WTC11 (cell line): ENCODE results near the gene GOLGA8B. TPM values are rescaled to one million over a fixed set of nuclear protein-coding genes. Genes with fewer than 3 reads are reported as not detected.
A peak's percentile ranks its signal among the peaks of the same experiment; 100 is the strongest.

Experiments
- ATAC-seq: fragments of 200-7000 bp; cut with Tn5 transposase; 2 replicates; pipeline ENCODE4 v1.10.0; 2021; ENCODE audit warnings: mild to moderate bottlenecking, moderate library complexity
- CTCF ChIA-PET: fragments of 300-600 bp; sonication (Branson Sonifier 250); formaldehyde crosslinking; loops from one replicate; lab custom pipeline; 2021; ENCODE audit warnings: antibody characterized with exemption; lab: Charles Lee
- POLR2A ChIA-PET: fragments of 350-600 bp; sonication (Branson Sonifier 250); formaldehyde crosslinking; loops from one replicate; lab custom pipeline; 2021; ENCODE audit warnings: antibody characterized with exemption; lab: Charles Lee
- DNase-seq: peaks from one replicate; pipeline ENCODE4 v3.0.0; 2021; ENCODE audit warnings: low spot score
- H3K27ac Mint-ChIP-seq: 2 replicates; pipeline ENCODE4 v1.8.0; 2021; ENCODE audit warnings: mixed read lengths
- H3K27me3 Mint-ChIP-seq: 2 replicates; pipeline ENCODE4 v1.8.0; 2021; ENCODE audit warnings: low read depth, mild to moderate bottlenecking, moderate library complexity, mixed read lengths
- H3K36me3 Mint-ChIP-seq: 2 replicates; pipeline ENCODE4 v1.8.0; 2021; ENCODE audit warnings: mixed read lengths
- H3K4me1 Mint-ChIP-seq: 2 replicates; pipeline ENCODE4 v1.8.0; 2022; ENCODE audit warnings: mixed read lengths
- H3K4me3 Mint-ChIP-seq: 2 replicates; pipeline ENCODE4 v1.8.0; 2021; ENCODE audit warnings: mild to moderate bottlenecking, moderate library complexity, mixed read lengths
- H3K9me3 Mint-ChIP-seq: 2 replicates; pipeline ENCODE4 v1.8.0; 2021; ENCODE audit warnings: mixed read lengths
- CBFB ChIP-seq: sonication (generic); formaldehyde crosslinking; IDR thresholded peaks from 2 replicates; pipeline ENCODE4 v1.8.1; 2022; ENCODE audit warnings: mild to moderate bottlenecking, low read depth, missing genetic modification reagents
- NFATC4 ChIP-seq: fragments of 250-450 bp; sonication (Bioruptor Pico); IDR thresholded peaks from 2 replicates; pipeline ENCODE4 v1.9.0; 2021; ENCODE audit warnings: mild to moderate bottlenecking
- NFE2L1 ChIP-seq: sonication (generic); formaldehyde crosslinking; IDR thresholded peaks from 2 replicates; pipeline ENCODE4 v1.8.1; 2023; ENCODE audit warnings: missing genetic modification reagents
- NR1H2 ChIP-seq: sonication (generic); formaldehyde crosslinking; IDR thresholded peaks from 2 replicates; pipeline ENCODE4 v1.9.0; 2021; ENCODE audit warnings: mild to moderate bottlenecking, moderate library complexity, missing genetic modification reagents
- SMAD4 ChIP-seq: sonication (generic); formaldehyde crosslinking; IDR thresholded peaks from 2 replicates; pipeline ENCODE4 v1.8.0; 2022; ENCODE audit warnings: mild to moderate bottlenecking, missing genetic modification reagents
- ZBTB21 ChIP-seq: sonication (generic); formaldehyde crosslinking; IDR thresholded peaks from 2 replicates; pipeline ENCODE4 v1.8.1; 2023; ENCODE audit warnings: mild to moderate bottlenecking, missing genetic modification reagents, borderline replicate concordance
- ZNF219 ChIP-seq: sonication (generic); formaldehyde crosslinking; IDR thresholded peaks from 2 replicates; pipeline ENCODE4 v1.8.0; 2023; ENCODE audit warnings: missing genetic modification reagents, mild to moderate bottlenecking, borderline replicate concordance
- ZNF317 ChIP-seq: sonication (generic); formaldehyde crosslinking; IDR thresholded peaks from 2 replicates; pipeline ENCODE4 v1.8.1; 2023; ENCODE audit warnings: low read depth, mild to moderate bottlenecking, moderate library complexity, missing genetic modification reagents, borderline replicate concordance
- total RNA-seq: library from RNA; stranded (reverse); gene quantifications from 3 replicates; pipeline ENCODE4 v1.2.3, GENCODE V29; 2021
- TF ChIP-seq, protein P1 (sequence below): fragments of 250-450 bp; sonication (Bioruptor Pico); IDR thresholded peaks from 2 replicates; pipeline ENCODE4 v1.9.0; 2021; ENCODE audit warnings: moderate library complexity, mild to moderate bottlenecking, inconsistent platforms, borderline replicate concordance
- TF ChIP-seq, protein P2 (sequence below): sonication (generic); formaldehyde crosslinking; IDR thresholded peaks from 2 replicates; pipeline ENCODE4 v1.8.1; 2023; ENCODE audit warnings: mild to moderate bottlenecking, missing genetic modification reagents, moderate library complexity
- TF ChIP-seq, protein P3 (sequence below): sonication (generic); formaldehyde crosslinking; IDR thresholded peaks from 2 replicates; pipeline ENCODE4 v1.8.0; 2022; ENCODE audit warnings: mild to moderate bottlenecking, missing genetic modification reagents
- TF ChIP-seq, protein P4 (sequence below): sonication (generic); formaldehyde crosslinking; IDR thresholded peaks from 2 replicates; pipeline ENCODE4 v1.8.0; 2022; ENCODE audit warnings: missing genetic modification reagents
- TF ChIP-seq, protein P5 (sequence below): sonication (generic); formaldehyde crosslinking; conservative IDR thresholded peaks from 2 replicates; pipeline ENCODE4 v1.8.1; 2023; ENCODE audit warnings: mild to moderate bottlenecking, low read depth, missing genetic modification reagents, moderate library complexity
- TF ChIP-seq, protein P6 (sequence below): sonication (generic); formaldehyde crosslinking; conservative IDR thresholded peaks from 2 replicates; pipeline ENCODE4 v1.8.1; 2022; ENCODE audit warnings: mild to moderate bottlenecking, missing genetic modification reagents
- TF ChIP-seq, protein P7 (sequence below): sonication (generic); formaldehyde crosslinking; IDR thresholded peaks from 2 replicates; pipeline ENCODE4 v1.8.1; 2022; ENCODE audit warnings: mild to moderate bottlenecking, missing genetic modification reagents, moderate library complexity, borderline replicate concordance
- TF ChIP-seq, protein P8 (sequence below): sonication (generic); formaldehyde crosslinking; IDR thresholded peaks from 2 replicates; pipeline ENCODE4 v1.8.1; 2023; ENCODE audit warnings: mild to moderate bottlenecking, missing genetic modification reagents

Gene GOLGA8B
- total RNA-seq, 1 experiment from 2014 or later: 29.0 TPM

DNA sequence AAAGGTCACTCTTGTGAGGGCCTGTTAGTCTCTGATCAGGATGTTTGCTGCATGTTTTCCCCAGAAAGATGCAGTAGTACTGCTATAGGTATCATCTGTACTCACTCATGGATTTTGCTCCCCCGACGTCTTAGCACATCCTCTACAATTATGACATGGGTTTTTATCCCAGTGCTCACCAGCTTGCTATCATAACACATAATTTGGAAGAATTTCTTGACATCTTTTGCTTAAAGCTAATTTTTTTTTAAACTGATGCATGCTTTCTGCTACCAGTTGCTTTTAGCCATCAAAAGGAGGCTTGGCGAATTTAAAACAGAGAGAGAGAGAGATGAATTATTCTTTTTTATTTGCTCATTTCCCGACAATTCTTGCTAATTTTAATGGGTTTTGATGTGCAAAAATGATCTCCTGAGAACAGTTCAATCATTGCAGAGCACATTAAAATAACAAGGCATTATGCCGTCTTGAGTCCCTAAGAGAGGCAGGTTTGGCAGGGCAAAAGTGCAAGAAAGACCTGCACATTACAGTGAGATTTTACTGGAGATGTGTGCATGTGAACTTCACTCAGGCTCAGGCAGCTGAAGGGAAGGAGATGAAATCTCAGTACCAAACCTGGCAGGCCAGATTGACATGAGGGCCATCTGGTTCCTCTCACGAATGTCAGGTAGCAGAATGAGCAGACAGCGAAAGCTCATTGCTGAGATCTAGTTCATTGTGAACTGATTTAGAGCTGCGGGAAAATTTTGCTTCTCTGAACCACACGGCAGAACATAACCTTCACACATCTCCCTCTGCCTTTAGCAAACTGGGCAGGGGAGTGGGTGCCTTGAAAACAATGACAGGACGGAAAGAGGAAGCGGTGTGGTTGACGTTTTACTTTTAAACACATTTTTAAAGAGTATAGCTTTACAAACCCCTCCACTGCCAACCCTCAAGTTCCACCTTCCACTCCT, 25.9 kb upstream of the GOLGA8B start:
- Mint-ChIP-seq H3K9me3 (0 out of 2 replicates have a peak, but pooled peaks cover 2% of the 10 kb centered on the region), H3K27ac (peak overlapping the region; percentile 34; the same call in 1 of the 2 replicates), H3K36me3 (no peaks in the 10 kb centered on the region), H3K27me3 (no peaks in the 10 kb centered on the region; the same call in 1 of the 2 replicates), H3K4me1 (peaks cover 4% of the 10 kb centered on the region), H3K4me3 (no peak overlapping the region)
- no peak for ATAC-seq
- CTCF ChIA-PET: interaction anchor here (0.9 to 2.1 kb wide), 5 partner anchors 10 to 281 kb away, joined by 3 to 10 read pairs (median 3); no protein-coding TSS in a partner anchor
- no peak for DNase-seq
- TF ChIP-seq CBFB (CRISPR knock-in tag) (no peak), ZNF219 (CRISPR knock-in tag) (no peak), SMAD4 (CRISPR knock-in tag) (no peak), NFE2L1 (CRISPR knock-in tag) (no peak), NFATC4 (CRISPR knock-in tag) (no peak), NR1H2 (CRISPR knock-in tag) (no peak), ZBTB21 (CRISPR knock-in tag) (no peak), ZNF317 (no peak)
- TF ChIP-seq, protein P1, sequence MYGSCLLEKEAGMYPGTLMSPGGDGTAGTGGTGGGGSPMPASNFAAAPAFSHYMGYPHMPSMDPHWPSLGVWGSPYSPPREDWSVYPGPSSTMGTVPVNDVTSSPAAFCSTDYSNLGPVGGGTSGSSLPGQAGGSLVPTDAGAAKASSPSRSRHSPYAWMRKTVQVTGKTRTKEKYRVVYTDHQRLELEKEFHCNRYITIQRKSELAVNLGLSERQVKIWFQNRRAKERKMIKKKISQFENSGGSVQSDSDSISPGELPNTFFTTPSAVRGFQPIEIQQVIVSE (CRISPR knock-in tag): no peak
- TF ChIP-seq, protein P2, sequence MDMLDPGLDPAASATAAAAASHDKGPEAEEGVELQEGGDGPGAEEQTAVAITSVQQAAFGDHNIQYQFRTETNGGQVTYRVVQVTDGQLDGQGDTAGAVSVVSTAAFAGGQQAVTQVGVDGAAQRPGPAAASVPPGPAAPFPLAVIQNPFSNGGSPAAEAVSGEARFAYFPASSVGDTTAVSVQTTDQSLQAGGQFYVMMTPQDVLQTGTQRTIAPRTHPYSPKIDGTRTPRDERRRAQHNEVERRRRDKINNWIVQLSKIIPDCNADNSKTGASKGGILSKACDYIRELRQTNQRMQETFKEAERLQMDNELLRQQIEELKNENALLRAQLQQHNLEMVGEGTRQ: no peak
- TF ChIP-seq, protein P3, sequence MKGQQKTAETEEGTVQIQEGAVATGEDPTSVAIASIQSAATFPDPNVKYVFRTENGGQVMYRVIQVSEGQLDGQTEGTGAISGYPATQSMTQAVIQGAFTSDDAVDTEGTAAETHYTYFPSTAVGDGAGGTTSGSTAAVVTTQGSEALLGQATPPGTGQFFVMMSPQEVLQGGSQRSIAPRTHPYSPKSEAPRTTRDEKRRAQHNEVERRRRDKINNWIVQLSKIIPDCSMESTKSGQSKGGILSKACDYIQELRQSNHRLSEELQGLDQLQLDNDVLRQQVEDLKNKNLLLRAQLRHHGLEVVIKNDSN: no peak
- TF ChIP-seq, protein P4, sequence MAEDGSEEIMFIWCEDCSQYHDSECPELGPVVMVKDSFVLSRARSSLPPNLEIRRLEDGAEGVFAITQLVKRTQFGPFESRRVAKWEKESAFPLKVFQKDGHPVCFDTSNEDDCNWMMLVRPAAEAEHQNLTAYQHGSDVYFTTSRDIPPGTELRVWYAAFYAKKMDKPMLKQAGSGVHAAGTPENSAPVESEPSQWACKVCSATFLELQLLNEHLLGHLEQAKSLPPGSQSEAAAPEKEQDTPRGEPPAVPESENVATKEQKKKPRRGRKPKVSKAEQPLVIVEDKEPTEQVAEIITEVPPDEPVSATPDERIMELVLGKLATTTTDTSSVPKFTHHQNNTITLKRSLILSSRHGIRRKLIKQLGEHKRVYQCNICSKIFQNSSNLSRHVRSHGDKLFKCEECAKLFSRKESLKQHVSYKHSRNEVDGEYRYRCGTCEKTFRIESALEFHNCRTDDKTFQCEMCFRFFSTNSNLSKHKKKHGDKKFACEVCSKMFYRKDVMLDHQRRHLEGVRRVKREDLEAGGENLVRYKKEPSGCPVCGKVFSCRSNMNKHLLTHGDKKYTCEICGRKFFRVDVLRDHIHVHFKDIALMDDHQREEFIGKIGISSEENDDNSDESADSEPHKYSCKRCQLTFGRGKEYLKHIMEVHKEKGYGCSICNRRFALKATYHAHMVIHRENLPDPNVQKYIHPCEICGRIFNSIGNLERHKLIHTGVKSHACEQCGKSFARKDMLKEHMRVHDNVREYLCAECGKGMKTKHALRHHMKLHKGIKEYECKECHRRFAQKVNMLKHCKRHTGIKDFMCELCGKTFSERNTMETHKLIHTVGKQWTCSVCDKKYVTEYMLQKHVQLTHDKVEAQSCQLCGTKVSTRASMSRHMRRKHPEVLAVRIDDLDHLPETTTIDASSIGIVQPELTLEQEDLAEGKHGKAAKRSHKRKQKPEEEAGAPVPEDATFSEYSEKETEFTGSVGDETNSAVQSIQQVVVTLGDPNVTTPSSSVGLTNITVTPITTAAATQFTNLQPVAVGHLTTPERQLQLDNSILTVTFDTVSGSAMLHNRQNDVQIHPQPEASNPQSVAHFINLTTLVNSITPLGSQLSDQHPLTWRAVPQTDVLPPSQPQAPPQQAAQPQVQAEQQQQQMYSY: no peak
- TF ChIP-seq, protein P5, sequence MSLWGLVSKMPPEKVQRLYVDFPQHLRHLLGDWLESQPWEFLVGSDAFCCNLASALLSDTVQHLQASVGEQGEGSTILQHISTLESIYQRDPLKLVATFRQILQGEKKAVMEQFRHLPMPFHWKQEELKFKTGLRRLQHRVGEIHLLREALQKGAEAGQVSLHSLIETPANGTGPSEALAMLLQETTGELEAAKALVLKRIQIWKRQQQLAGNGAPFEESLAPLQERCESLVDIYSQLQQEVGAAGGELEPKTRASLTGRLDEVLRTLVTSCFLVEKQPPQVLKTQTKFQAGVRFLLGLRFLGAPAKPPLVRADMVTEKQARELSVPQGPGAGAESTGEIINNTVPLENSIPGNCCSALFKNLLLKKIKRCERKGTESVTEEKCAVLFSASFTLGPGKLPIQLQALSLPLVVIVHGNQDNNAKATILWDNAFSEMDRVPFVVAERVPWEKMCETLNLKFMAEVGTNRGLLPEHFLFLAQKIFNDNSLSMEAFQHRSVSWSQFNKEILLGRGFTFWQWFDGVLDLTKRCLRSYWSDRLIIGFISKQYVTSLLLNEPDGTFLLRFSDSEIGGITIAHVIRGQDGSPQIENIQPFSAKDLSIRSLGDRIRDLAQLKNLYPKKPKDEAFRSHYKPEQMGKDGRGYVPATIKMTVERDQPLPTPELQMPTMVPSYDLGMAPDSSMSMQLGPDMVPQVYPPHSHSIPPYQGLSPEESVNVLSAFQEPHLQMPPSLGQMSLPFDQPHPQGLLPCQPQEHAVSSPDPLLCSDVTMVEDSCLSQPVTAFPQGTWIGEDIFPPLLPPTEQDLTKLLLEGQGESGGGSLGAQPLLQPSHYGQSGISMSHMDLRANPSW (CRISPR knock-in tag): no peak
- TF ChIP-seq, protein P6, sequence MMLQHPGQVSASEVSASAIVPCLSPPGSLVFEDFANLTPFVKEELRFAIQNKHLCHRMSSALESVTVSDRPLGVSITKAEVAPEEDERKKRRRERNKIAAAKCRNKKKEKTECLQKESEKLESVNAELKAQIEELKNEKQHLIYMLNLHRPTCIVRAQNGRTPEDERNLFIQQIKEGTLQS: no peak
- TF ChIP-seq, protein P7, sequence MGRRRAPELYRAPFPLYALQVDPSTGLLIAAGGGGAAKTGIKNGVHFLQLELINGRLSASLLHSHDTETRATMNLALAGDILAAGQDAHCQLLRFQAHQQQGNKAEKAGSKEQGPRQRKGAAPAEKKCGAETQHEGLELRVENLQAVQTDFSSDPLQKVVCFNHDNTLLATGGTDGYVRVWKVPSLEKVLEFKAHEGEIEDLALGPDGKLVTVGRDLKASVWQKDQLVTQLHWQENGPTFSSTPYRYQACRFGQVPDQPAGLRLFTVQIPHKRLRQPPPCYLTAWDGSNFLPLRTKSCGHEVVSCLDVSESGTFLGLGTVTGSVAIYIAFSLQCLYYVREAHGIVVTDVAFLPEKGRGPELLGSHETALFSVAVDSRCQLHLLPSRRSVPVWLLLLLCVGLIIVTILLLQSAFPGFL: no peak
- TF ChIP-seq, protein P8, sequence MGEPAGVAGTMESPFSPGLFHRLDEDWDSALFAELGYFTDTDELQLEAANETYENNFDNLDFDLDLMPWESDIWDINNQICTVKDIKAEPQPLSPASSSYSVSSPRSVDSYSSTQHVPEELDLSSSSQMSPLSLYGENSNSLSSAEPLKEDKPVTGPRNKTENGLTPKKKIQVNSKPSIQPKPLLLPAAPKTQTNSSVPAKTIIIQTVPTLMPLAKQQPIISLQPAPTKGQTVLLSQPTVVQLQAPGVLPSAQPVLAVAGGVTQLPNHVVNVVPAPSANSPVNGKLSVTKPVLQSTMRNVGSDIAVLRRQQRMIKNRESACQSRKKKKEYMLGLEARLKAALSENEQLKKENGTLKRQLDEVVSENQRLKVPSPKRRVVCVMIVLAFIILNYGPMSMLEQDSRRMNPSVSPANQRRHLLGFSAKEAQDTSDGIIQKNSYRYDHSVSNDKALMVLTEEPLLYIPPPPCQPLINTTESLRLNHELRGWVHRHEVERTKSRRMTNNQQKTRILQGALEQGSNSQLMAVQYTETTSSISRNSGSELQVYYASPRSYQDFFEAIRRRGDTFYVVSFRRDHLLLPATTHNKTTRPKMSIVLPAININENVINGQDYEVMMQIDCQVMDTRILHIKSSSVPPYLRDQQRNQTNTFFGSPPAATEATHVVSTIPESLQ (CRISPR knock-in tag): no peak
- POLR2A ChIA-PET: no interaction called here
